Measurements from ENCODE around the gene MSMB. TPM values are rescaled to one million over a fixed set of nuclear protein-coding genes. Genes with fewer than 3 reads are reported as not detected.
A peak's percentile ranks its signal among the peaks of the same experiment; 100 is the strongest.

Gene MSMB
- total RNA-seq, 2 donors from 2014 or later = not detected

- Histone ChIP-seq H3K27ac (no peak overlapping the region), H3K4me3 (no peak overlapping the region), H3K36me3 (no peaks in the 10 kb centered on the region), H3K27me3 (no peaks in the 10 kb centered on the region), H3K4me1 (no peaks in the 10 kb centered on the region), H3K9me3 (no peaks in the 10 kb centered on the region), H3K9ac (ENCODE audit: low read depth in 2 of 2, low read length in 2 of 2) (no peak overlapping the region)
- intact Hi-C loops (cut with DNase I) = no loop called here
- TF ChIP-seq CTCF (IDR thresholded peaks at IDR 0.05) = no peak
- no peak for DNase-seq
Observed at GRCh38 chr10:46074196-46074946, 28.3 kb upstream of the MSMB start.

DNA sequence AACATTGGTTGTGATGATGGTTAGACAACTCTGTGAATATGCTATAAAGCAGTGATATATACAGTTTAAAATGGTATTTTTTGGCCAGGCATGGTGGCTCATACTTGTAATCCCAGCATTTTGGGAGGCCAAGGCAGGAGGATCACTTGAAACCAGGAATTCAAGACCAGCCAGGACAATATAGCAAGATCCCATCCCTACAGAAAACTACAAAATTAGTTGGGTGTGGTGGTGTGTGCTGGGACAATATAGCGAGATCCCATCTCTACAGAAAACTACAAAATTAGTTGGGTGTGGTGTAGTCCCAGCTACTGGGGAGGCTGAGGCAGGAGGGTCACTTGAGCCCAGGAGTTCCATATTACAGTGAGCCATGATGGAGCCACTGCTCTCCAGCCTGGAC is 27.5 kb upstream of the MSMB start:
- Histone ChIP-seq H3K27ac (no peak overlapping the region), H3K36me3 (no peaks in the 10 kb centered on the region), H3K9ac (ENCODE audit: low read depth in 2 of 2, low read length in 2 of 2) (peak overlapping the region in 1 of 2 donors; percentile 35), H3K4me1 (no peaks in the 10 kb centered on the region), H3K4me3 (no peak overlapping the region), H3K9me3 (no peaks in the 10 kb centered on the region), H3K27me3 (no peaks in the 10 kb centered on the region)
- no peak for TF ChIP-seq CTCF (IDR thresholded peaks at IDR 0.05)
- intact Hi-C loops (cut with DNase I) = no loop called here
- no peak for DNase-seq

DNA sequence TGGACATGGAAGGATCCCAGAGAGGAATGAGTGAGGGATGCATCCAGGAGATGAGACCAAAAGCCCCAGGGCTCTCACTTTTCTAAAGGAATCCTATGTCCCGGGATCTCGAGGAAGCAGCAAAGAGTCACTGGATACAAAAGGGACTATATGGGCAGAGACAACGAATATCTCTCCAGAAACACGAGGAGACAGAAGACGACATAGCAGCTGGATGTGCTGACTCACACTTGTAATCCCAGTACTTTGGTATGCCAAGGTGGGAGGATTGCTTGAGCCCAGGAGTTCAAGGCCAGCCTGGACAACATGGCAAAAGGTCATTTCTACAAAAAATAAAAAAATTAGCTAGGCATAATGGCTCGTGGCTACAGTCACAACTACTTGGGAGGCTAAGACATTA is 24.7 kb upstream of the MSMB start:
- Histone ChIP-seq H3K9ac (ENCODE audit: low read depth in 2 of 2, low read length in 2 of 2) (no peak overlapping the region), H3K36me3 (no peaks in the 10 kb centered on the region), H3K27ac (no peak overlapping the region), H3K9me3 (no peaks in the 10 kb centered on the region), H3K4me1 (no peaks in the 10 kb centered on the region), H3K4me3 (no peak overlapping the region), H3K27me3 (no peaks in the 10 kb centered on the region)
- intact Hi-C loops (cut with DNase I) = no loop called here
- no peak for DNase-seq
- no peak for TF ChIP-seq CTCF (IDR thresholded peaks at IDR 0.05)

DNA sequence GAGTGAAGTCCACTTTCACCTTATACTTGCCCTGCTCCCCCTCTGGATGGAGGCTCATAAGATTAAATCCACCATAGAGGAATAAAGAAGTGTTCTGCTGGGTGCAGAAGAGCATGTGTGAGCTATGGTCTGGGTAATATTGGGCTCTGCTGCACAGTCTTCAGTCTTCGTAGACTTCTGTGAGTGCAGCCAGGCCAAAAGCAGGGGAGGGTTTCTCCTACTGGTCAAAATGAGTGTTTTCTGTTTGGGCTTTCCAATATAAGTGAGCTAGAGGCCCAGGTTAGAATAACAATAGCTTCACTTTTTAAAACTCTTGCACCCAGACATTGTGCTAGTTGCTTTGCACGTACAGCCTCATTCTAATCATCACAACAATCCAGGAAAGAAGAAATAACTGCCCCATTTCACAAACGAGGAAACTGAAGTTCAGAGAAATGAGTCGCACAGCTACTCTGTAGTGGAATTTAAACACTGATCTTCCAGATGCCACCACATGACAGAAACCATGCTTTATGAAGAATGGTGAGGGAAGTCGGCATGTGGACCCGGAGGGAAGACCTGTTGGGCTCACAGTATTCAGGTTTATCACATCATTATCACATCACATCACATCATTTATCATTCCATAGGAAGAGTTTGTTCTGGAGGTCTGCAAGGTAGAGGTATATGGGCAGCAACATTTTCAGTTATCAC is 23.8 kb upstream of the MSMB start:
- no peaks in the 10 kb centered on the region for H3K27me3 ChIP-seq
- no peaks in the 10 kb centered on the region for H3K9me3 ChIP-seq
- H3K4me1 ChIP-seq = no peaks in the 10 kb centered on the region
- no peak overlapping the region for H3K9ac ChIP-seq (ENCODE audit: low read depth in 2 of 2, low read length in 2 of 2)
- DNase-seq = no peak
- TF ChIP-seq CTCF (IDR thresholded peaks at IDR 0.05) = no peak
- no peaks in the 10 kb centered on the region for H3K36me3 ChIP-seq
- H3K27ac ChIP-seq = no peak overlapping the region
- H3K4me3 ChIP-seq = no peak overlapping the region
- intact Hi-C loops (cut with DNase I) = no loop called here

GRCh38 chr10:46068905-46069304 is 22.8 kb upstream of the MSMB start:
- intact Hi-C loops (cut with DNase I) = no loop called here
- no peaks in the 10 kb centered on the region for H3K27me3 ChIP-seq
- TF ChIP-seq CTCF (IDR thresholded peaks at IDR 0.05) = no peak
- H3K9ac ChIP-seq (ENCODE audit: low read depth in 2 of 2, low read length in 2 of 2) = no peak overlapping the region
- H3K36me3 ChIP-seq = no peaks in the 10 kb centered on the region
- H3K9me3 ChIP-seq = no peaks in the 10 kb centered on the region
- H3K4me3 ChIP-seq = no peak overlapping the region
- no peaks in the 10 kb centered on the region for H3K4me1 ChIP-seq
- no peak for DNase-seq
- H3K27ac ChIP-seq = no peak overlapping the region

All from colonic mucosa (tissue), 4 donors.